ENCODE results near the gene TSPO.

The TSPO gene

DNA sequence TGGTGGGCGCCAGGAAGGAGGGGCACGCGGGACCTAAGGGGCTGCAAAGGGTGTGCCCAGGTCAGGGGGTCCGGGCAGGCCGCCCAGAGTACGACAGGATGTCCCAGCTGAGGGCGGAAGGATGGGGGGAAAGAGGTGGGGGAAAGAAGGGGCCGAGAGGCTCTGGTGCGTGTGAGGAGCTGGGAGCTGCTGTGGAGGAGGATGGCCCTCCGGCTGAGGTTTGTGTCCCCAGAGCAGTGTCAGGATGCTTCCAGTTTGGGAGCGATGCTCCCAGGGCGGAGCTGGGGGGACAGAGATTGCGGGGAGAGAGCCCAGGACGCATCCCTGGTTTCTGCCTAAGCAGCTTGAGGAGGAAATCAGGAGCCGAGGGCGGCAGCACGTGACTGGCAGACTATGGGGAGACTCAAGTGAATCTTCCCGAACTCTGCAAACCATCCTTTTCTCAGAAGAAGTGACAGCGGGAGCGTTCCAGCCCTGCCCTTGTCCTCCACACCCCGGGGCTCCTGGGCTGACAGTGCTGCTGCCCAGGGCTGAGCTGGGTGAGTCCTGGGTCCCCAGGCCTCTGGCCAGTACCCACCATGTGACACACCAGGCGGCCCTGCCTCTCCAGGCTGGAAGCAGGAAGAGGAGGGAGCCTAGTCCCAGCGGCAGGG, 55.3 kb downstream of the TSPO start:
- no peak overlapping the region for H3K4me3 ChIP-seq (ENCODE audit: low read depth, low read length)
- no peak for TF ChIP-seq CTCF (IDR thresholded peaks at IDR 0.05; ENCODE audit: low read depth, low read length)
- no peak overlapping the region for H3K27ac ChIP-seq
- no peaks in the 10 kb centered on the region for H3K36me3 ChIP-seq
- no peak for DNase-seq
- no peaks in the 10 kb centered on the region for H3K27me3 ChIP-seq (ENCODE audit: insufficient read depth, low read depth, severe bottlenecking)
- H3K9me3 ChIP-seq (ENCODE audit: severe bottlenecking), result no peaks in the 10 kb centered on the region

DNA sequence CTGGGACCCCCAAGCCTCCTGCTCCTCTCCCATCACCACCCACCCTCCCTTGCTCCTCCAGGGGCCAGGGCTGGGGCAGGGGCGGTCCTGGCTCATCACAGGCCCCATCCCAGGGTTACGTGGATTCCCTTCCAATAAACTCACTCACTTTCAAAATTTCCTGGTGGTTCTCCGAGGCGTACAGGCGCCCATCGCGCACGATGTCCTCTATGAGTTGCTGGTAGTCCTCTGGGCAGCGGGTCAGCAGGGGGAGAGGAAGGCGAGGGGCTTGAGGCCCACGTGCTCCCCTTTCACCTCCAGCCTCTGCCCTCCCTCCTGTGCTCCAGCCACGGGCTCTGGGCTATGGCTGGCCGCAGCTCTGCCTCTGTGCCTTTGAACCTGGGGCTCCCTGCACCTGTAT, 56.0 kb downstream of the TSPO start:
- TF ChIP-seq CTCF (IDR thresholded peaks at IDR 0.05; ENCODE audit: low read depth, low read length), result no peak
- DNase-seq, result no peak
- Histone ChIP-seq H3K4me3 (ENCODE audit: low read depth, low read length) (no peak overlapping the region), H3K9me3 (ENCODE audit: severe bottlenecking) (no peaks in the 10 kb centered on the region), H3K27me3 (ENCODE audit: insufficient read depth, low read depth, severe bottlenecking) (no peaks in the 10 kb centered on the region), H3K27ac (no peak overlapping the region), H3K36me3 (no peaks in the 10 kb centered on the region)

DNA sequence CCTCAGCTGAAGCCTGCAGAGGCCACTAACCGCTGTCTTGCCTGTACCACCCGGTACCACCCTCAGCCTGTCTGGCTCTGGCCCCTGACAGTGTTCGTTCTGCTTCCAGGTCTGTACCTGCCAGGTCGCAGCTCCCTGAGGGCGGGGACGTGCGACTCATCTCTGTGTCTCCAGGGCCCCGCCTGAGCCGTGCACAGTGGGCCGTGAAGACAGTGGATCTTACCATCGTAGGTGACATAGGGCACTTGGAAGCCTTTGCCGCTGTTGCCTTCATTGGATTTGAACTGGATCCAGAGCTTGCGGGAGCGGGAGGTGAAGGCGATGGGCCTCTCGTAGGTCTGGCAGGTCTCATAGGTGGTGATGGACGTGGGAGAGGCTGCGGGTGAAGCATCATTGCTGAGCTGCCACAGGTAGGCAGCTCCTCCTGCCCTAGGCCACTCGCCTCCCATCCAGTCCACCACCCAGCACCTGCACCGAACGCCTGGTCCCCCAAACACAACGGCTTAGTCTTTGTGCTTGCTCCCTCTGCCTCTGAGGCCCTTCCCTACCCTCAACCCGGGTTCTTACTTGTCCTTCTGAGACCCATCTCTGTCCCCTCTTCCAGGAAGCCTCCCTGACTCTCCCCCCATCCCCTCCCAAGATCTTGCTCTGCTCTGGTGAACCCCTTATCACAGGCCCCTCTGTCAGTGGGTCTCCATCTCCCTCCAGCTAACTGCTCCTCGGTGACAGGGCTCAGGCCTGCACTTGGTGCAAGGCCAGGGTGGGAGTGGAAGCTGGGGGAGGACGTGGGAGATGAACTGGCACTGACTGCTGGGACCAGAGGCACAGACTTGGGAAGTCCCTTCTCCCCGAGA, 56.7 kb downstream of the TSPO start:
- no peak for DNase-seq
- Histone ChIP-seq H3K27me3 (ENCODE audit: insufficient read depth, low read depth, severe bottlenecking) (no peaks in the 10 kb centered on the region), H3K9me3 (ENCODE audit: severe bottlenecking) (no peaks in the 10 kb centered on the region), H3K4me3 (ENCODE audit: low read depth, low read length) (no peak overlapping the region), H3K27ac (no peak overlapping the region), H3K36me3 (no peaks in the 10 kb centered on the region)
- TF ChIP-seq CTCF (IDR thresholded peaks at IDR 0.05; ENCODE audit: low read depth, low read length), result no peak

- no peak for DNase-seq
- no peak for TF ChIP-seq CTCF (IDR thresholded peaks at IDR 0.05; ENCODE audit: low read depth, low read length)
- H3K4me3 ChIP-seq (ENCODE audit: low read depth, low read length), result no peak overlapping the region
- H3K9me3 ChIP-seq (ENCODE audit: severe bottlenecking), result no peaks in the 10 kb centered on the region
- no peak overlapping the region for H3K27ac ChIP-seq
- no peaks in the 10 kb centered on the region for H3K36me3 ChIP-seq
- H3K27me3 ChIP-seq (ENCODE audit: insufficient read depth, low read depth, severe bottlenecking), result no peaks in the 10 kb centered on the region
Observed at GRCh38 chr22:43208703-43209522, 57.6 kb downstream of the TSPO start.

- DNase-seq, result no peak
- Histone ChIP-seq H3K36me3 (no peaks in the 10 kb centered on the region), H3K4me3 (ENCODE audit: low read depth, low read length) (no peak overlapping the region), H3K9me3 (ENCODE audit: severe bottlenecking) (no peaks in the 10 kb centered on the region), H3K27ac (no peak overlapping the region), H3K27me3 (ENCODE audit: insufficient read depth, low read depth, severe bottlenecking) (no peaks in the 10 kb centered on the region)
- no peak for TF ChIP-seq CTCF (IDR thresholded peaks at IDR 0.05; ENCODE audit: low read depth, low read length)
Observed at GRCh38 chr22:43209523-43209890, 58.1 kb downstream of the TSPO start.

All from WERI-Rb-1 (cell line).